ENCODE data around the gene HAVCR2. TPM values are rescaled to one million over a fixed set of nuclear protein-coding genes. Genes with fewer than 3 reads are reported as not detected.

Gene HAVCR2
- total RNA-seq, 1 donor from 2014 or later: 30.7 TPM

DNA sequence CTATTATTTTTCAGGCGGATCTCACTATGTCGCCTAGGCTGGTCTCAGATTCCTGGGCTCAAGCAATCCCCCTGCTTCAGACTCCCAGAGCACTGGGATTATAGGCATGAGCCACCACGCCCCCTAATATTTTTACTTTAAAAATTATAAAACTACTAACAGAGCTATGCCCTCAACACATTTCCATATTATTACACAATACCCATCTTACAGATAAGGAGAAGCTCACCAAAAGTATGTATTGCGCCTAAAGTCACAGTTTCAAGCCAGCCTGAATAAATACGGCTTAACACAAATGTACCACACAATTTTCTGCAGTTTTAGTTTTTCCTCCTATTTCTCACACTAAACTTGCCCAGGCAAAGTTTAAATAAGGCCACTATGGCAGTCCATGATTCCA, 40.1 kb downstream of the HAVCR2 start:
- ATAC-seq: no peak
- no peak for DNase-seq
- H3K9me3 ChIP-seq: no peaks in the 10 kb centered on the region
- H3K4me1 ChIP-seq: no peaks in the 10 kb centered on the region
- TF ChIP-seq, protein P1, sequence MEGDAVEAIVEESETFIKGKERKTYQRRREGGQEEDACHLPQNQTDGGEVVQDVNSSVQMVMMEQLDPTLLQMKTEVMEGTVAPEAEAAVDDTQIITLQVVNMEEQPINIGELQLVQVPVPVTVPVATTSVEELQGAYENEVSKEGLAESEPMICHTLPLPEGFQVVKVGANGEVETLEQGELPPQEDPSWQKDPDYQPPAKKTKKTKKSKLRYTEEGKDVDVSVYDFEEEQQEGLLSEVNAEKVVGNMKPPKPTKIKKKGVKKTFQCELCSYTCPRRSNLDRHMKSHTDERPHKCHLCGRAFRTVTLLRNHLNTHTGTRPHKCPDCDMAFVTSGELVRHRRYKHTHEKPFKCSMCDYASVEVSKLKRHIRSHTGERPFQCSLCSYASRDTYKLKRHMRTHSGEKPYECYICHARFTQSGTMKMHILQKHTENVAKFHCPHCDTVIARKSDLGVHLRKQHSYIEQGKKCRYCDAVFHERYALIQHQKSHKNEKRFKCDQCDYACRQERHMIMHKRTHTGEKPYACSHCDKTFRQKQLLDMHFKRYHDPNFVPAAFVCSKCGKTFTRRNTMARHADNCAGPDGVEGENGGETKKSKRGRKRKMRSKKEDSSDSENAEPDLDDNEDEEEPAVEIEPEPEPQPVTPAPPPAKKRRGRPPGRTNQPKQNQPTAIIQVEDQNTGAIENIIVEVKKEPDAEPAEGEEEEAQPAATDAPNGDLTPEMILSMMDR (IDR thresholded peaks at IDR 0.05): no peak
- H3K4me3 ChIP-seq: no peak overlapping the region
- intact Hi-C loops (cut with DNase I): no loop called here
- no peaks in the 10 kb centered on the region for H3K27me3 ChIP-seq
- no peak overlapping the region for H3K27ac ChIP-seq
- H3K36me3 ChIP-seq: no peaks in the 10 kb centered on the region

DNA sequence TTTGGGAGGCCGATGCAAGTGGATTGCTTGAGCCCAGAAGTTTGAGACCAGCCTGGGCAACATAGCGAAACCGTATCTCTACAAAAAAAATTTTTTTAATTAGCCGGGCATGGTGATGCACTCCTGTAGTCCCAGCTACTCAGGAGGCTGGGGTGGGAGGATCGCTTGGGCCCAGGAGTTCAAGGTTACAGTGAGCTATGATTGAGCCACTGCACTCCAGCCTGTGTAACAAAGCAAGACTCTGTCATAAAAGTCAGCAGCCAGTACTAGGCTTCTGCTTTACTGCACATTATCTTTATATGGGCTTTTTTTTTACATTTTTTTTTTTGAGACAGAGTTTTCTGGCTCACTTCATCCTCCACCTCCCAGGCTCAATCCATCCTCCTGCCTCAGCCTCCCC, 40.5 kb downstream of the HAVCR2 start:
- intact Hi-C loops (cut with DNase I): no loop called here
- H3K27ac ChIP-seq: no peak overlapping the region
- no peaks in the 10 kb centered on the region for H3K36me3 ChIP-seq
- H3K9me3 ChIP-seq: no peaks in the 10 kb centered on the region
- ATAC-seq (no peak), DNase-seq (no peak)
- no peaks in the 10 kb centered on the region for H3K4me1 ChIP-seq
- no peak overlapping the region for H3K4me3 ChIP-seq
- TF ChIP-seq, protein P1 (IDR thresholded peaks at IDR 0.05): no peak
- H3K27me3 ChIP-seq: no peaks in the 10 kb centered on the region

DNA sequence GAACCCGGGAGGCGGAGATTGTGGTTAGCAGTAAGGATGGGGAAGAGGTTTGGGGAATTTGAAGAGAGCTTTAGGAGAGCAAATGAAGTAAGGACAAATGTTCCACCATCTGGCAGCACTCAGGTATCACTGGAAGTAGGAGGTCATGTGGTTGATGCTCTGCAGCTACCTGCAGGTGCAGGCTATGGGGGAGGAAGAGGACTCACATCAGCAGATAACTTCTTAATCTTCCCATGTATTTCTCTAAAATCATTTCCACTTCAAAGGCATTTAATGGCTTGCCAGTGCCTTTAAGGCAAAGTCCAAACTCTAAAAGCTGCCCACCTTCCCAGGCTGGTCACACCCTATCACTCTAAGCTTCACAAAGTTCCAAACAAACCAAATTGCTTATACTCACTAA, 41.8 kb downstream of the HAVCR2 start:
- intact Hi-C loops (cut with DNase I): no loop called here
- Histone ChIP-seq H3K4me1 (no peaks in the 10 kb centered on the region), H3K36me3 (no peaks in the 10 kb centered on the region), H3K27ac (no peak overlapping the region), H3K4me3 (no peak overlapping the region), H3K27me3 (no peaks in the 10 kb centered on the region), H3K9me3 (no peaks in the 10 kb centered on the region)
- TF ChIP-seq, protein P1 (IDR thresholded peaks at IDR 0.05): no peak
- ATAC-seq: peak; percentile 43
- no peak for DNase-seq

DNA sequence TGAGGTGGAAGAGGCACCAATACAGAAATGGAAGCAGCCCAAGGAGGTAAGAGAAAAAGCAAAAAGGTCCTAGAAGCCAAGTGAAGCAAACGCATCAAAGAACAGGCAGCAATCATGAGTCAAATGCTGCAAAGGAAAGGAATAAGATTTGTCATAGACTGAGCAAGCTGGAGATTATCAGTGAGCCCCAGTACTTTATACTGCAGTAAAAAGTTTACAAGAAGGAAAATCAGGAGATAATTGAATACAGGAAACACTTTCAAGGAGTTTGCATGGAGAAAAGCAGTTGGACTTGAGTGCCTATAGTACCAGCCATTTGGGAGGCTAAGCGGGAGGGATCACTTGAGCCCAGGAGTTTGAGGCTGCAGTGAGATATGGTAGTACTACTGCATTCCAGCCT, 42.8 kb downstream of the HAVCR2 start:
- no peaks in the 10 kb centered on the region for H3K9me3 ChIP-seq
- H3K27me3 ChIP-seq: no peaks in the 10 kb centered on the region
- H3K27ac ChIP-seq: no peak overlapping the region
- H3K4me1 ChIP-seq: no peaks in the 10 kb centered on the region
- no peak for DNase-seq
- no peak for ATAC-seq
- intact Hi-C loops (cut with DNase I): no loop called here
- no peak overlapping the region for H3K4me3 ChIP-seq
- no peaks in the 10 kb centered on the region for H3K36me3 ChIP-seq
- TF ChIP-seq, protein P1 (IDR thresholded peaks at IDR 0.05): no peak

DNA sequence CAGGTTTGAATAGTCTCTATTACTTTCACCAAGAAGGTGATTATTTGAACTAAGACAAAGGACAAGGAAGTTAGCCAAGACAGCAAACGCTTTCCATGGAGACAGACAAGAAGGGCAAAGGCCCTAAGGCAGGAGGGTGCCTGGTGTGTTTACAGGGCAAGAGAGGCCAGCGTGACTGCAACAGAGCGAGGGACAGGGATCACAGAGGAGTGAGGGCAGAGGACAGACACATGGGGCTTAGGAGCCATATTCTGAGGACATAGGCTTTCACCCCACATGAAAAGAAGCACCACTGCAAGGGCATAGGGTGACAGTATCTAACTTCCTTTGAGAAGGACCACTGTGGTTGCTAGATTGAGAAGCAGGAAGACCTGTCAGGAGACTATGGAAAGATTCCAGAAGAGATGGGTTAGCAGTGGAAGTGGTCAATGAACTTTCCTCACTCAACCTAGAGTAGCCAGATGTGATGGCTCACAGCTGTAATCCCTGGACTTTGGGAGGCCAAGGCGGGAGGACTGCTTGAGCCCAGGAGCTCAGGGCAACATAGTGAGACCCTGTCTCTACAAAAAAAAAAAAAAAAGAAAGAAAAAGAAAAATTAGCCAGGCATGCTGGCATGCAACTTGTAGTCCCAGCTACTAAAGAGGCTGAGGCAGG, 44.9 kb downstream of the HAVCR2 start:
- no peak for ATAC-seq

More for the DNA sequence above, 44.9 kb downstream of the HAVCR2 start:
- intact Hi-C loops (cut with DNase I): no loop called here
- no peak overlapping the region for H3K4me3 ChIP-seq
- no peaks in the 10 kb centered on the region for H3K27me3 ChIP-seq
- DNase-seq: no peak
- H3K9me3 ChIP-seq: no peaks in the 10 kb centered on the region
- H3K36me3 ChIP-seq: no peaks in the 10 kb centered on the region
- no peak overlapping the region for H3K27ac ChIP-seq
- H3K4me1 ChIP-seq: no peaks in the 10 kb centered on the region
- TF ChIP-seq, protein P1 (IDR thresholded peaks at IDR 0.05): no peak
